C1 segment of cervical spinal cord (tissue), 14 donors: ENCODE measurements around the gene KDM4E.
"Not testable (repeated sequence)": the region's sequence is repeated elsewhere in the genome, so short reads cannot be mapped to it uniquely, and the experiment has no call there.

Source experiments
- DNase-seq, 14 donors: peaks; one replicate each; lab custom pipeline; 2025; lab: John Stamatoyannopoulos, UW

KDM4E gene

GRCh38 chr11:95024958-95025357, at the start of gene KDM4E:
TSS of gene KDM4E (plus strand) at chr11:95025258. CDS start at chr11:95025558, 300 bp downstream.
- no peak for DNase-seq

- DNase-seq, result no peak
Observed at GRCh38 chr11:94975599-94975998, 49.5 kb upstream of the KDM4E start.

GRCh38 chr11:94987378-94987777, 37.7 kb upstream of the KDM4E start:
- DNase-seq, result no peak

- DNase-seq, result no peak
Observed at GRCh38 chr11:94988748-94989147, 36.3 kb upstream of the KDM4E start.

GRCh38 chr11:94993400-94993943, 31.6 kb upstream of the KDM4E start:
- no peak for DNase-seq

- no peak for DNase-seq
Observed at GRCh38 chr11:94997437-94997836, 27.6 kb upstream of the KDM4E start.

- no peak for DNase-seq
Observed at GRCh38 chr11:94998285-94998684, 26.8 kb upstream of the KDM4E start.

- no peak for DNase-seq
Observed at GRCh38 chr11:95003716-95004115, 21.3 kb upstream of the KDM4E start.

- no peak for DNase-seq
Observed at GRCh38 chr11:95005642-95006041, 19.4 kb upstream of the KDM4E start.

- no peak for DNase-seq
Observed at GRCh38 chr11:95011376-95011775, 13.7 kb upstream of the KDM4E start.

GRCh38 chr11:95014184-95014821, 10.8 kb upstream of the KDM4E start:
- peak in 1 of 14 donors; percentile 76 for DNase-seq

GRCh38 chr11:95016139-95016538, 8.9 kb upstream of the KDM4E start:
- DNase-seq, result no peak

GRCh38 chr11:95021468-95021867, 3.6 kb upstream of the KDM4E start:
- not testable (repeated sequence) for DNase-seq

- DNase-seq, result not testable (repeated sequence)
Observed at GRCh38 chr11:95025594-95025993, 536 bp downstream of the KDM4E start.

- DNase-seq, result no peak
Observed at GRCh38 chr11:95028357-95028756, 3.3 kb downstream of the KDM4E start.

- DNase-seq, result no peak
Observed at GRCh38 chr11:95033051-95033450, 8.0 kb downstream of the KDM4E start.

- no peak for DNase-seq
Observed at GRCh38 chr11:95035316-95035715, 10.3 kb downstream of the KDM4E start.

GRCh38 chr11:95037356-95038035, 12.4 kb downstream of the KDM4E start:
- not testable (repeated sequence) for DNase-seq

- no peak for DNase-seq
Observed at GRCh38 chr11:95042239-95042638, 17.2 kb downstream of the KDM4E start.

- DNase-seq, result no peak
Observed at GRCh38 chr11:95042906-95043305, 17.8 kb downstream of the KDM4E start.

- no peak for DNase-seq
Observed at GRCh38 chr11:95044010-95044409, 19.0 kb downstream of the KDM4E start.

- DNase-seq, result no peak
Observed at GRCh38 chr11:95045812-95046211, 20.8 kb downstream of the KDM4E start.

GRCh38 chr11:95049122-95049521, 24.1 kb downstream of the KDM4E start, which contains the start of gene KDM4F:
TSS of gene KDM4F (plus strand) at chr11:95049422.
- not testable (repeated sequence) for DNase-seq
